Suprapubic skin (tissue), 4 donors: Measurements from ENCODE around the gene ASB10. TPM values are rescaled to one million over a fixed set of nuclear protein-coding genes. Genes with fewer than 3 reads are reported as not detected.

Experiments used
- DNase-seq, 2 donors: peaks; one replicate each; pipeline ENCODE4 v3.0.0-alpha.2; 2019; ENCODE audit warnings: low spot score in 2 of 2
- H3K27ac ChIP-seq: fragments of 200-600 bp; sonication (generic); one replicate; pipeline ENCODE4 v1.5.1; 2019
- H3K27me3 ChIP-seq: fragments of 200-600 bp; sonication (generic); one replicate; pipeline ENCODE4 v1.5.1; 2019
- H3K36me3 ChIP-seq: fragments of 200-600 bp; sonication (generic); one replicate; pipeline ENCODE4 v1.5.1; 2019
- H3K4me1 ChIP-seq: fragments of 200-600 bp; sonication (generic); one replicate; pipeline ENCODE4 v1.5.1; 2019
- H3K4me3 ChIP-seq: fragments of 200-600 bp; sonication (generic); one replicate; pipeline ENCODE4 v1.5.1; 2019; ENCODE audit warnings: mild to moderate bottlenecking
- H3K9me3 ChIP-seq: fragments of 200-600 bp; sonication (generic); one replicate; pipeline ENCODE4 v1.5.1; 2019
- EP300 ChIP-seq: sonication (generic); formaldehyde crosslinking; IDR thresholded peaks from one replicate; pipeline ENCODE4 v1.6.1; 2017; ENCODE audit warnings: antibody characterized with exemption
- POLR2A ChIP-seq, 2 donors: fragments of 450-650 bp; IDR thresholded peaks; one replicate each; pipeline ENCODE4 v1.6.1; 2017; ENCODE audit warnings: antibody characterized with exemption in 2 of 2, mild to moderate bottlenecking in 2 of 2, moderate library complexity in 2 of 2
- POLR2AphosphoS5 ChIP-seq, 3 donors: sonication (generic); formaldehyde crosslinking; IDR thresholded peaks; one replicate each; pipeline ENCODE4 v1.6.1; 2017; ENCODE audit warnings: antibody characterized with exemption in 3 of 3
- WGBS: methylation state at CpG from one replicate; pipeline ENCODE4 v1.1.5; 2018; 5-methylcytosine and 5-hydroxymethylcytosine counted together
- total RNA-seq, 4 donors: library from RNA; depleted of rRNA; stranded (reverse); fragments of >200 nt; gene quantifications; one replicate each; pipeline ENCODE4 v1.1.0, GENCODE V29; 2016
- TF ChIP-seq, protein P1 (sequence below), 2 donors: fragments of 200-600 bp in 1 of 2; fragments of 450-650 bp in 1 of 2; sonication (generic) in 1 of 2; IDR thresholded peaks; one replicate each; pipeline ENCODE4 v1.5.1; 2016 to 2019; ENCODE audit warnings: antibody characterized with exemption in 2 of 2, mild to moderate bottlenecking in 1 of 2, moderate library complexity in 1 of 2

Gene ASB10
- total RNA-seq, 4 donors from 2014 or later, result not detected

DNA sequence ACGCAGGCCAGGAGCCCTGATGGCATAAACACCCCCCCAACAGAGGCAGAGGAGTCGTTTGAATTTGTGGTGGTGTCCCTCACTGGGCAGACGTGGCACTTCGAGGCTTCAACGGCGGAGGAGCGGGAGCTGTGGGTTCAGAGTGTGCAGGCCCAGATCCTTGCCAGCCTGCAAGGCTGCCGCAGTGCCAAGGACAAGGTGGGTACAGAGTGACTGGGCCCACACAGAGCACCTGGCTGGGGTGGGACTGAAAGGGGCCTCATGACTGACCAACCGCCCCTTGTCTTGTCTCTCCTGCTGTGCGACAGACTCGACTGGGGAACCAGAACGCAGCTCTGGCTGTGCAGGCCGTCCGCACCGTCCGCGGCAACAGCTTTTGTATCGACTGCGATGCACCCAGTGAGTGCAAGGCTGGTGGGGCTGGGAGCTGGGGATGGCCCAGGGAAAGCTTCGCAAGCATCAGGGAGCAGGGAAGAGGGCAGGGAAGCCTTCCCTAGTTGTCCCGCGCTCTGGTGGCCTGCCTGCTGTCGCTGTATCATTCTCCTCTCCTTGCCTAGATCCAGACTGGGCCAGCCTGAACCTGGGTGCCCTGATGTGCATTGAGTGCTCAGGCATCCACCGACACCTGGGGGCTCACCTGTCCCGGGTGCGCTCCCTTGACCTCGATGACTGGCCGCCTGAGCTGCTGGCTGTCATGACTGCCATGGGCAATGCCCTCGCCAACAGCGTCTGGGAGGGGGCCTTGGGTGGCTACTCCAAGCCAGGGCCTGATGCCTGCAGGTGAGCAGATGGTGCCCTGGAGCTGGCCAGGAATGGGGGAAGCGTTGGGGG is 45.0 kb downstream of the ASB10 start:
- H3K4me3 ChIP-seq, result no peak overlapping the region
- H3K4me1 ChIP-seq, result no peaks in the 10 kb centered on the region
- no peaks in the 10 kb centered on the region for H3K9me3 ChIP-seq
- no peak overlapping the region for H3K27ac ChIP-seq
- peaks cover 76% of the 10 kb centered on the region for H3K36me3 ChIP-seq
- DNase-seq, result no peak
- H3K27me3 ChIP-seq, result no peaks in the 10 kb centered on the region
- 88% methylated on average over 12 of the region's 31 CpGs for WGBS
- TF ChIP-seq EP300 (no peak), POLR2AphosphoS5 (IDR thresholded peaks at IDR 0.05) (no peak), POLR2A (IDR thresholded peaks at IDR 0.05) (no peak)
- TF ChIP-seq, protein P1, sequence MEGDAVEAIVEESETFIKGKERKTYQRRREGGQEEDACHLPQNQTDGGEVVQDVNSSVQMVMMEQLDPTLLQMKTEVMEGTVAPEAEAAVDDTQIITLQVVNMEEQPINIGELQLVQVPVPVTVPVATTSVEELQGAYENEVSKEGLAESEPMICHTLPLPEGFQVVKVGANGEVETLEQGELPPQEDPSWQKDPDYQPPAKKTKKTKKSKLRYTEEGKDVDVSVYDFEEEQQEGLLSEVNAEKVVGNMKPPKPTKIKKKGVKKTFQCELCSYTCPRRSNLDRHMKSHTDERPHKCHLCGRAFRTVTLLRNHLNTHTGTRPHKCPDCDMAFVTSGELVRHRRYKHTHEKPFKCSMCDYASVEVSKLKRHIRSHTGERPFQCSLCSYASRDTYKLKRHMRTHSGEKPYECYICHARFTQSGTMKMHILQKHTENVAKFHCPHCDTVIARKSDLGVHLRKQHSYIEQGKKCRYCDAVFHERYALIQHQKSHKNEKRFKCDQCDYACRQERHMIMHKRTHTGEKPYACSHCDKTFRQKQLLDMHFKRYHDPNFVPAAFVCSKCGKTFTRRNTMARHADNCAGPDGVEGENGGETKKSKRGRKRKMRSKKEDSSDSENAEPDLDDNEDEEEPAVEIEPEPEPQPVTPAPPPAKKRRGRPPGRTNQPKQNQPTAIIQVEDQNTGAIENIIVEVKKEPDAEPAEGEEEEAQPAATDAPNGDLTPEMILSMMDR (IDR thresholded peaks at IDR 0.05), result no peak

- H3K4me1 ChIP-seq, result no peaks in the 10 kb centered on the region
- no peak overlapping the region for H3K4me3 ChIP-seq
- peaks cover 83% of the 10 kb centered on the region for H3K36me3 ChIP-seq
- no peaks in the 10 kb centered on the region for H3K27me3 ChIP-seq
- no peaks in the 10 kb centered on the region for H3K9me3 ChIP-seq
- peak in 1 of 2 donors; percentile 72 for DNase-seq
- no peak for TF ChIP-seq POLR2A (IDR thresholded peaks at IDR 0.05)
- no peak for TF ChIP-seq POLR2AphosphoS5 (IDR thresholded peaks at IDR 0.05)
- TF ChIP-seq EP300, result no peak
- TF ChIP-seq, protein P1 (IDR thresholded peaks at IDR 0.05), result no peak
- 89% methylated on average over 8 of the region's 9 CpGs for WGBS
- H3K27ac ChIP-seq, result no peak overlapping the region
These were observed 45.7 kb downstream of the ASB10 start for GRCh38 chr7:151141311-151141854.

DNA sequence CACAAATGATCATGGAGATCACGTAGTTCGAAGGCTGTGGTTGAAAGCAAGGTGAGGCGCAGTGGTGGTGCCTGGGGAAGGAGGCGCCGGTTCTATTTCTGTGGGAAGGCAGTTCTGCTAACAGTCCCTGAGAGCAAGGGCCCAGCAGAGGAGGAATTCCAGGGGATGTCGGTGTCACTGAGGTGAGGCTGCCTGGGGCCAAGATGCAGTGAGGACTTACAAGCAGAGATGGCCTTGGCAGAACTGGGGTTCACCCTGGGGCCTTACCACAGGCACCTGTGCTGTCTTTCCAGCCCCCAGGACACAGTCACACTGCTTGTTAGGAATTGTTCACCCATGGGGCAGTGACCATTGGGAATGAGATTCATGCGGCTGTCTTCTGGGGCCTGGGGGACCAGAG is 46.2 kb downstream of the ASB10 start:
- DNase-seq, result no peak
- Histone ChIP-seq H3K9me3 (no peaks in the 10 kb centered on the region), H3K27me3 (no peaks in the 10 kb centered on the region), H3K27ac (no peak overlapping the region), H3K4me3 (no peak overlapping the region), H3K4me1 (no peaks in the 10 kb centered on the region), H3K36me3 (peaks cover 87% of the 10 kb centered on the region)
- TF ChIP-seq EP300 (no peak), POLR2AphosphoS5 (IDR thresholded peaks at IDR 0.05) (no peak), POLR2A (IDR thresholded peaks at IDR 0.05) (no peak)
- WGBS, result 92% methylated on average over 7 of the region's 7 CpGs

DNA sequence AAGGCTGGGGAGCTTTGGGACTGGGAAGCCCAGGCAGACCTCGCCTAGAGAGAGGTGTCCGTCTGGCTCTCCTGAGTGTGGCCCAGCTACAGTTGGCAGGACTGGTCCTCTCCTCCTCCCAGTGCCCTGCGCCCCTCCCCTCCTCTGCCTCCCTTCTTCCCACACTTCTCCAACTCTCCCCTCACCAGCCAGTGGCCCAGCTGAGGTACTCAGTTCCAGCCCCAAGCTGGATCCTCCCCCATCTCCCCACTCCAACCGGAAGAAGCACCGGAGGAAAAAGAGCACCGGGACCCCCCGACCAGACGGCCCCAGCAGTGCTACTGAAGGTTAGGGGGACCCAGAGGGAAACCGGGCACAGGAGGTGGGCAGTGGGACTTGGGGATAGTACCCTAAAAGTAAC is 47.3 kb downstream of the ASB10 start:
- Histone ChIP-seq H3K36me3 (peaks cover 95% of the 10 kb centered on the region), H3K27ac (no peak overlapping the region), H3K27me3 (no peaks in the 10 kb centered on the region), H3K4me3 (no peak overlapping the region), H3K9me3 (no peaks in the 10 kb centered on the region), H3K4me1 (no peaks in the 10 kb centered on the region)
- TF ChIP-seq POLR2AphosphoS5 (IDR thresholded peaks at IDR 0.05) (no peak), POLR2A (IDR thresholded peaks at IDR 0.05) (no peak), EP300 (no peak)
- TF ChIP-seq, protein P1 (IDR thresholded peaks at IDR 0.05), result no peak
- 88% methylated on average over 9 of the region's 9 CpGs for WGBS
- DNase-seq, result peak in 1 of 2 donors; percentile 63

DNA sequence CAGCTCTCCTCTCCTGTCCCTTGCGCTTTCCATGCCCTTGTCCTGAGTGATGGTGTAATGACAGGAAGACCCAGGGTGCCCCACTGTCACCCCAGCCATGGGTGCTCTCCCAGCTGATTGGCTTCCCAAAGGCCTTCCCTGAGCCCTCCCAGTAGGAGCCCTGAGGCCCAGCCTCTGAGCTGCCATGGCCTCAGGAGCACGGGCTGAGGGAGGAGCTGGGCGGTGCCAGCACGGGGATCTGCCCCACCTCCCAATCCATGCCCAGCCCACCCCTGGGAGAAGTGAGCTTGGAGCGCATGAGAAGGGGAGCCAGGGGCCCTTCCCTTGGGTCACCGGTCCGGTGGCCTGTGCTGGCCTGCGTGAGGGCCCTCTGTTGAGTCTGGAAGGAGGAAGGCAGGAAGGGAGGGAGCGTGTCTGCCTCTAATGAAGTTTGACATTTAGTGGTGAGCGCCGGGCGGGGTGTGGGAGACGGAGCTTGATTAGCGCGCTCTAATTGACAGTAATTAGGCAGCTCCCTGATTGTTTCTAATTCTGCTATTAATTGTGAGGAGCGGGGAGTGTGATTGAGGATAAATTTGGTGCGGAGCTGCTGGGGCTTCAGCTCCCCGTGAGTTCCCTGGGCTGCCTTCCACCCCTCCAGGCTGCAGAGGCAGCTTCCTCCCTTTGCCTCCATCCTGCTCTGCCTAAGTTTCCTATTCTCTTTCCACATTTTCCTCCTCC is 47.8 kb downstream of the ASB10 start:
- DNase-seq, result peak in 1 of 2 donors; percentile 70
- Histone ChIP-seq H3K27me3 (no peaks in the 10 kb centered on the region), H3K9me3 (no peaks in the 10 kb centered on the region), H3K27ac (no peak overlapping the region), H3K4me1 (no peaks in the 10 kb centered on the region), H3K4me3 (no peak overlapping the region), H3K36me3 (peaks cover 99% of the 10 kb centered on the region)
- no peak for TF ChIP-seq POLR2AphosphoS5 (IDR thresholded peaks at IDR 0.05)
- no peak for TF ChIP-seq POLR2A (IDR thresholded peaks at IDR 0.05)
- WGBS, result 80% methylated on average over 18 of the region's 18 CpGs
